Measurements from ENCODE around the gene ELN.

DNA sequence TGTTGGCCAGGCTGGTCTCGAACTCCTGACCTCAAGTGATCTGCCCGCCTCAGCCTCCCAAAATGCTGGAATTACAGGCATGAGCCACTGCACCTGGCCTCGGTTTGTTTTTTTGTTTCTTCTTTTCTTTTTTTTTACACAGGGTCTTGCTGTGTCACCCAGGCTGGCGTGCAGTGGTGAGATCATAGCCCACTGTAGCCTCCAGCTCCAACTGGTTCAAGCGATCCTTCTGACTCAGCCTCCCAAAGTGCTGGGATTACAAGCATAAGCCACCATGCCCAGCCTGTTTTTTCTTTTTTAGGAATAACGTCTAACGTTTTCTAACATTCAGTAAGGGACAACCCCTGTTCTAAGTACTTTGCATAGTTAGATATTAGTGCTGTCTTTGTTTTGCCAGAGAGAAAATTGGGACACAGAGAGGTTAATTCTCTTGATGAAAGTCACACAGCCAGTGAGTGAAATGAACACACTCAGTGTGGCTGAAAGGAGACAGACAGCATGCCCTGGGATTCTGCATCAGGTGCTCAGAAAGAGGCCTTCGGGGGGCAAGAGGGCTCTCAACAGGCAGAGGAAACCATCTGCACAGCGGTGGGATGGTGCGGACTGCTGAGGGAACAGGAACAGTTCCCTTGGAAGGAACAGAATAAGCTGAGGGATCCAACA lies 59.9 kb downstream of the ELN start:
- TF ChIP-seq, protein P1, sequence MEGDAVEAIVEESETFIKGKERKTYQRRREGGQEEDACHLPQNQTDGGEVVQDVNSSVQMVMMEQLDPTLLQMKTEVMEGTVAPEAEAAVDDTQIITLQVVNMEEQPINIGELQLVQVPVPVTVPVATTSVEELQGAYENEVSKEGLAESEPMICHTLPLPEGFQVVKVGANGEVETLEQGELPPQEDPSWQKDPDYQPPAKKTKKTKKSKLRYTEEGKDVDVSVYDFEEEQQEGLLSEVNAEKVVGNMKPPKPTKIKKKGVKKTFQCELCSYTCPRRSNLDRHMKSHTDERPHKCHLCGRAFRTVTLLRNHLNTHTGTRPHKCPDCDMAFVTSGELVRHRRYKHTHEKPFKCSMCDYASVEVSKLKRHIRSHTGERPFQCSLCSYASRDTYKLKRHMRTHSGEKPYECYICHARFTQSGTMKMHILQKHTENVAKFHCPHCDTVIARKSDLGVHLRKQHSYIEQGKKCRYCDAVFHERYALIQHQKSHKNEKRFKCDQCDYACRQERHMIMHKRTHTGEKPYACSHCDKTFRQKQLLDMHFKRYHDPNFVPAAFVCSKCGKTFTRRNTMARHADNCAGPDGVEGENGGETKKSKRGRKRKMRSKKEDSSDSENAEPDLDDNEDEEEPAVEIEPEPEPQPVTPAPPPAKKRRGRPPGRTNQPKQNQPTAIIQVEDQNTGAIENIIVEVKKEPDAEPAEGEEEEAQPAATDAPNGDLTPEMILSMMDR (IDR thresholded peaks at IDR 0.05; ENCODE audit: low read depth, low read length), result no peak
- no peak for TF ChIP-seq EZH2phosphoT487 (IDR thresholded peaks at IDR 0.05; ENCODE audit: low read depth)
